Choroid plexus epithelial cell (primary cell): ENCODE measurements around the gene PHF14.

ENCODE experiments used
- DNase-seq: peaks from one replicate; pipeline ENCODE4 v3.0.0-alpha.2; 2010; ENCODE audit warnings: low read depth
- H3K4me3 ChIP-seq: 2 replicates; pipeline ENCODE4 v1.5.1; 2011; ENCODE audit warnings: low read depth, mild to moderate bottlenecking, control low read depth, low read length, moderate library complexity
- TF ChIP-seq, protein P1 (sequence below): conservative IDR thresholded peaks from 2 replicates; pipeline ENCODE4 v1.5.1; 2011; ENCODE audit warnings: low read depth, mild to moderate bottlenecking, control low read depth, inconsistent platforms, low read length, moderate library complexity

PHF14 gene

GRCh38 chr7:11133436-11133959 lies 159.8 kb downstream of the PHF14 start:
- TF ChIP-seq, protein P1, sequence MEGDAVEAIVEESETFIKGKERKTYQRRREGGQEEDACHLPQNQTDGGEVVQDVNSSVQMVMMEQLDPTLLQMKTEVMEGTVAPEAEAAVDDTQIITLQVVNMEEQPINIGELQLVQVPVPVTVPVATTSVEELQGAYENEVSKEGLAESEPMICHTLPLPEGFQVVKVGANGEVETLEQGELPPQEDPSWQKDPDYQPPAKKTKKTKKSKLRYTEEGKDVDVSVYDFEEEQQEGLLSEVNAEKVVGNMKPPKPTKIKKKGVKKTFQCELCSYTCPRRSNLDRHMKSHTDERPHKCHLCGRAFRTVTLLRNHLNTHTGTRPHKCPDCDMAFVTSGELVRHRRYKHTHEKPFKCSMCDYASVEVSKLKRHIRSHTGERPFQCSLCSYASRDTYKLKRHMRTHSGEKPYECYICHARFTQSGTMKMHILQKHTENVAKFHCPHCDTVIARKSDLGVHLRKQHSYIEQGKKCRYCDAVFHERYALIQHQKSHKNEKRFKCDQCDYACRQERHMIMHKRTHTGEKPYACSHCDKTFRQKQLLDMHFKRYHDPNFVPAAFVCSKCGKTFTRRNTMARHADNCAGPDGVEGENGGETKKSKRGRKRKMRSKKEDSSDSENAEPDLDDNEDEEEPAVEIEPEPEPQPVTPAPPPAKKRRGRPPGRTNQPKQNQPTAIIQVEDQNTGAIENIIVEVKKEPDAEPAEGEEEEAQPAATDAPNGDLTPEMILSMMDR, result no peak
- no peak overlapping the region for H3K4me3 ChIP-seq
- DNase-seq, result no peak

GRCh38 chr7:11135573-11135972 lies 161.9 kb downstream of the PHF14 start:
- H3K4me3 ChIP-seq, result no peak overlapping the region
- no peak for DNase-seq
- TF ChIP-seq, protein P1, result no peak

GRCh38 chr7:11141541-11141940 lies 167.9 kb downstream of the PHF14 start:
- TF ChIP-seq, protein P1, result no peak
- no peak for DNase-seq
- no peak overlapping the region for H3K4me3 ChIP-seq

DNA sequence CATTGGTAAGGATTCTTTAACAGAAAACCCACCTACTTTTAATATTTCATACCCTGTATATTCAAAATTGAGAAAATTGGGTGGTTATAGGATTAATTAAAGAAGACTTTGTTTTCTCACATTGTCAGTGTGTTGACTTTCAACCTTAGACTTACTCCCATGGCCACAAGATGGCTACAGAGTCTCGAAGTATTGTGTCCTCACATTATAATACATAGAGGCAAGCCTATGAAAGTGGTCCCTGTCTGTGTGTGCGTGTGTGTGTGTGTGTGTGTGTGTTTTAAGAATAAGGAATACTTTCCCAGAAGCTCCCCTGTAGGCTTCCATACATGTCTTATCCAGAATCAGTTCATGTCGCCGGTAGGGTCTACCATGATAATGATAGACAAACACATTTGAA lies 180.0 kb downstream of the PHF14 start:
- DNase-seq, result peak; percentile 9

GRCh38 chr7:11155883-11156282 lies 182.2 kb downstream of the PHF14 start:
- no peak overlapping the region for H3K4me3 ChIP-seq
- peak; percentile 4 for DNase-seq
- TF ChIP-seq, protein P1, result no peak

More for the DNA sequence above, 180.0 kb downstream of the PHF14 start:
- no peak overlapping the region for H3K4me3 ChIP-seq
- TF ChIP-seq, protein P1, result peak; percentile 6

DNA sequence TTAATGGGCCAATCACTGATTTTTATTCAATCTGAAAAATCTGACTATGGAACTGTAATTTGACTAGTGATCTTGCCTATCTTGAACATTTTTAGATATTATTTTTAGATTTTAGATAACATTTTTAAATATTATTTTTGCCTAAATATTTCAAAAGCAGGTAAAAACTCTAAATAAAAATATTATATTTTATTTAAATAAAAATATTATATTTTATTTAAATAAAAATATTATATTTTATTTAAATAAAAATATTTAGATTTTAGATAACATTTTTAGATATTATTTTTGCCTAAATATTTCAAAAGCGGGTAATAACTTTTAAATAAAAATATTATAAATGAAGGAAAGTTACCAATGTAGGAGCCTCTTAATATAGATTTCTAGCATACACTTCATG lies 187.8 kb downstream of the PHF14 start:
- H3K4me3 ChIP-seq, result no peak overlapping the region
- TF ChIP-seq, protein P1, result no peak
- DNase-seq, result no peak

- H3K4me3 ChIP-seq, result no peak overlapping the region
Observed at GRCh38 chr7:11163220-11163619, 189.5 kb downstream of the PHF14 start.

More at GRCh38 chr7:11163220-11163619, 189.5 kb downstream of the PHF14 start:
- TF ChIP-seq, protein P1, result no peak
- no peak for DNase-seq
